HCT116 (cell line): ENCODE measurements around the gene FRMD3. TPM values are rescaled to one million over a fixed set of nuclear protein-coding genes. Genes with fewer than 3 reads are reported as not detected.

Experiments
- ATAC-seq: fragments of 200-7000 bp; cut with Tn5 transposase; 2 replicates; pipeline ENCODE4 v1.9.1; 2020; ENCODE audit warnings: mild to moderate bottlenecking, moderate library complexity
- BruUV-seq: library from RNA; stranded (reverse); fragments of 400-500 nt; replicated peaks from 2 replicates; lab custom pipeline; 2021; lab: Mats Ljungman, UMichigan
- CTCF ChIA-PET: fragments of 300-600 bp; sonication (Branson Sonifier 250); formaldehyde crosslinking; loops from one replicate; lab custom pipeline; 2021; ENCODE audit warnings: antibody characterized with exemption; lab: Charles Lee
- POLR2A ChIA-PET: fragments of 300-600, 350-600 bp; sonication (Branson Sonifier 250); formaldehyde crosslinking; loops from one replicate; lab custom pipeline; 2021; ENCODE audit warnings: antibody characterized with exemption; lab: Charles Lee
- RAD21 ChIA-PET, 2 experiments: fragments of 300-600 bp; sonication (Branson Sonifier 250); formaldehyde crosslinking; loops; one replicate each; lab custom pipeline; 2023; ENCODE audit warnings: low total read pairs in 2 of 2; ENCODE audit not compliant: uncharacterized antibody in 2 of 2, unreplicated experiment in 2 of 2, low non-redundant PET in 1 of 2; lab: Charles Lee
- DNase-seq: peaks from one replicate; pipeline ENCODE4 v3.0.0-alpha.2; 2010; ENCODE audit warnings: low read depth, low spot score
- H2AFZ ChIP-seq: fragments of 200-600 bp; shearing (Covaris generic), sonication (generic); 2 replicates; pipeline ENCODE4 v1.6.1; 2017; ENCODE audit warnings: low read depth, mixed run types, mixed read lengths, antibody characterized with exemption, low read length; ENCODE audit not compliant: poor library complexity, severe bottlenecking
- H3K27ac ChIP-seq: 2 replicates; pipeline ENCODE4 v1.5.1; 2012; ENCODE audit warnings: low read depth, low read length
- H3K27me3 ChIP-seq: fragments of 200-600 bp; sonication (generic); 2 replicates; pipeline ENCODE4 v1.6.1; 2016; ENCODE audit warnings: mixed run types, low read length, mixed read lengths; ENCODE audit not compliant: insufficient read depth
- H3K36me3 ChIP-seq, 2 experiments: fragments of 200-500 bp in 1 of 2; fragments of 200-600 bp in 1 of 2; sonication (Bioruptor generic) in 1 of 2; sonication (generic) in 1 of 2; 2 replicates each; pipeline versions ENCODE4 v1.5.1 to v1.6.1; 2014 to 2016; ENCODE audit warnings: low read length in 2 of 2, inconsistent platforms in 1 of 2, mixed read lengths in 1 of 2, mixed run types in 1 of 2; ENCODE audit not compliant: insufficient read depth in 2 of 2, control insufficient read depth in 1 of 2
- H3K4me1 ChIP-seq, 2 experiments: fragments of 200-600 bp in 1 of 2; sonication (generic) in 1 of 2; 2 replicates each; pipeline versions ENCODE4 v1.5.1 to v1.6.1; 2012 to 2017; ENCODE audit warnings: low read length in 2 of 2, inconsistent platforms in 1 of 2, mild to moderate bottlenecking in 1 of 2, mixed read lengths in 1 of 2, mixed run types in 1 of 2, moderate library complexity in 1 of 2; ENCODE audit not compliant: insufficient read depth in 2 of 2, control insufficient read depth in 1 of 2
- H3K4me2 ChIP-seq: fragments of 200-600 bp; sonication (generic); 2 replicates; pipeline ENCODE4 v1.6.1; 2017; ENCODE audit warnings: mixed run types, low read length, mixed read lengths
- H3K4me3 ChIP-seq, 2 experiments: fragments of 200-600 bp in 1 of 2; sonication (generic) in 1 of 2; replicated peaks in 1 of 2; 2 replicates each; pipeline ENCODE4 v1.5.1; 2011 to 2016; ENCODE audit warnings: low read length in 2 of 2, control low read depth in 1 of 2, low read depth in 1 of 2, mild to moderate bottlenecking in 1 of 2, mixed read lengths in 1 of 2, mixed run types in 1 of 2
- H3K79me2 ChIP-seq: fragments of 200-600 bp; sonication (generic); 2 replicates; pipeline ENCODE4 v1.6.1; 2017; ENCODE audit warnings: mild to moderate bottlenecking, mixed run types, low read length, moderate library complexity, mixed read lengths; ENCODE audit not compliant: insufficient read depth
- H3K9ac ChIP-seq: fragments of 200-600 bp; sonication (generic); 2 replicates; pipeline ENCODE4 v1.6.1; 2016; ENCODE audit warnings: low read length, mixed read lengths
- H3K9me2 ChIP-seq: fragments of 200-600 bp; sonication (generic), shearing (Covaris generic); 2 replicates; pipeline ENCODE4 v1.6.1; 2017; ENCODE audit warnings: mixed run types, mild to moderate bottlenecking, moderate library complexity; ENCODE audit not compliant: insufficient read depth
- H3K9me3 ChIP-seq, 2 experiments: fragments of 200-500 bp in 1 of 2; fragments of 200-600 bp in 1 of 2; sonication (Bioruptor generic) in 1 of 2; sonication (generic) in 1 of 2; 2 replicates each; pipeline ENCODE4 v1.6.1; 2014 to 2017; ENCODE audit warnings: low read length in 2 of 2, mixed read lengths in 2 of 2, inconsistent platforms in 1 of 2, low read depth in 1 of 2, mild to moderate bottlenecking in 1 of 2, mixed run types in 1 of 2, moderate library complexity in 1 of 2; ENCODE audit not compliant: control insufficient read depth in 1 of 2, insufficient read depth in 1 of 2
- H4K20me1 ChIP-seq: fragments of 200-600 bp; sonication (generic), shearing (Covaris generic); 2 replicates; pipeline ENCODE4 v1.6.1; 2017; ENCODE audit warnings: mixed run types, mild to moderate bottlenecking, moderate library complexity; ENCODE audit not compliant: insufficient read depth
- CBX3 ChIP-seq: IDR thresholded peaks from 2 replicates; pipeline ENCODE4 v1.6.1; 2012; ENCODE audit warnings: low read depth
- CEBPB ChIP-seq: IDR thresholded peaks from 2 replicates; pipeline ENCODE4 v1.6.1; 2012; ENCODE audit warnings: low read depth
- EGR1 ChIP-seq: IDR thresholded peaks from 2 replicates; pipeline ENCODE4 v1.6.1; 2012; ENCODE audit warnings: low read depth
- ELF1 ChIP-seq: IDR thresholded peaks from 2 replicates; pipeline ENCODE4 v1.6.1; 2012; ENCODE audit warnings: low read depth, borderline replicate concordance
- EZH2 ChIP-seq: fragments of 200-600 bp; sonication (generic); IDR thresholded peaks from 2 replicates; pipeline ENCODE4 v1.6.1; 2017; ENCODE audit warnings: antibody characterized with exemption, mixed run types
- EZH2phosphoT487 ChIP-seq: fragments of 200-600 bp; IDR thresholded peaks from 2 replicates; pipeline ENCODE4 v1.6.1; 2018; ENCODE audit warnings: antibody characterized with exemption, borderline replicate concordance
- FOSL1 ChIP-seq: IDR thresholded peaks from 2 replicates; pipeline ENCODE4 v1.6.1; 2012; ENCODE audit warnings: low read depth
- JUND ChIP-seq: IDR thresholded peaks from 2 replicates; pipeline ENCODE4 v1.6.1; 2012
- POLR2A ChIP-seq: IDR thresholded peaks from 2 replicates; pipeline ENCODE4 v1.7.0; 2011; ENCODE audit warnings: borderline replicate concordance; ENCODE audit not compliant: insufficient read depth, insufficient read length; ENCODE audit errors: extremely low read depth
- POLR2AphosphoS5 ChIP-seq: IDR thresholded peaks from 2 replicates; pipeline ENCODE4 v1.6.1; 2011; ENCODE audit warnings: mild to moderate bottlenecking, low read depth, low read length, moderate library complexity
- SIN3A ChIP-seq: IDR thresholded peaks from 2 replicates; pipeline ENCODE4 v1.6.1; 2012; ENCODE audit warnings: low read depth
- SP1 ChIP-seq: IDR thresholded peaks from 2 replicates; pipeline ENCODE4 v1.6.1; 2012; ENCODE audit warnings: low read depth
- SRF ChIP-seq: IDR thresholded peaks from 2 replicates; pipeline ENCODE4 v1.6.1; 2012; ENCODE audit warnings: low read depth
- YY1 ChIP-seq: IDR thresholded peaks from 2 replicates; pipeline ENCODE4 v1.6.1; 2011; ENCODE audit warnings: low read length, low read depth, moderate library complexity, mild to moderate bottlenecking; ENCODE audit not compliant: insufficient replicate concordance; ENCODE audit errors: extremely low read depth
- ZNF274 ChIP-seq: fragments of 200-500 bp; sonication (Bioruptor generic); IDR thresholded peaks from 2 replicates; pipeline ENCODE4 v1.6.1; 2014; ENCODE audit warnings: mild to moderate bottlenecking, low read depth, low read length, inconsistent platforms
- intact Hi-C: fragments of 100-400 bp; cut with micrococcal nuclease; formaldehyde crosslinking; loops from 2 replicates; pipeline ENCODE4 v1.10.0; 2022
- total RNA-seq: library from RNA; stranded (reverse); gene quantifications from one replicate; pipeline ENCODE4 v1.2.1, GENCODE V29; 2021; ENCODE audit not compliant: unreplicated experiment
- TF ChIP-seq, protein P1 (sequence below), 3 experiments: fragments of 200-600 bp in 1 of 3; sonication (generic) in 1 of 3; IDR thresholded peaks in 2 of 3; conservative IDR thresholded peaks in 1 of 3; 2 replicates each; pipeline ENCODE4 v1.5.1; 2012 to 2017; ENCODE audit warnings: low read depth in 2 of 3, low read length in 2 of 3, antibody characterized with exemption in 1 of 3, borderline replicate concordance in 1 of 3, control low read depth in 1 of 3, mild to moderate bottlenecking in 1 of 3, mixed read lengths in 1 of 3, mixed run types in 1 of 3, moderate library complexity in 1 of 3; ENCODE audit not compliant: insufficient read depth in 1 of 3
- TF ChIP-seq, protein P2 (sequence below): IDR thresholded peaks from 2 replicates; pipeline ENCODE4 v1.6.1; 2011; ENCODE audit warnings: mild to moderate bottlenecking, low read length, moderate library complexity; ENCODE audit not compliant: insufficient replicate concordance; ENCODE audit errors: extremely low read depth
- TF ChIP-seq, protein P3 (sequence below): IDR thresholded peaks from 2 replicates; pipeline ENCODE4 v1.6.1; 2012
- TF ChIP-seq, protein P4 (sequence below): IDR thresholded peaks from 2 replicates; pipeline ENCODE4 v1.6.1; 2012

Gene FRMD3
- total RNA-seq, 1 experiment from 2014 or later, result 0.89 TPM

DNA sequence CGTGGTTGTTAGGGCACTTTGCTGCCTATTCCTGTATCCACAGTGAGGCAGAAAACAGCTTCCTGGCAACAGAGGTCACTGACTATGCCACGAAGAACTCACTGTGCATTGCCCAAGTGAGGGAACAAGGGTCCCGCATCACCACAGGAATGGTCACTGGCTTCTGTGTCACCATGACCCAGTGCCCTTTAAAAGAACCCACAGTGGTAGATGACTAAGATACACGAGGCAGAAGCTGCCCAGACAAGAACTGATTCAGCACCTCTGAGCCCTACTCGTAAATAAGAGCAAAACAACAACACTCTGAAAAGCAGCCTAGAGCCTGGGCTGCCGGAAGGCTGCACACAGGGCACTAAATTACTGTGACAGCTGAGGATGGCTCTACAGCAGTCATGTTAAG lies 238.6 kb downstream of the FRMD3 start:
- Histone ChIP-seq H3K4me1 (no peaks in the 10 kb centered on the region; a peak in 1 of 4 replicates), H3K27ac (no peak overlapping the region), H3K9me3 (no peaks in the 10 kb centered on the region), H3K4me2 (no peak overlapping the region), H3K9ac (no peak overlapping the region), H2AFZ (no peak overlapping the region), H3K9me2 (no peaks in the 10 kb centered on the region), H3K4me3 (no peak overlapping the region), H4K20me1 (no peaks in the 10 kb centered on the region), H3K27me3 (0 out of 2 replicates have a peak, but pooled peaks cover 4% of the 10 kb centered on the region), H3K79me2 (no peaks in the 10 kb centered on the region), H3K36me3 (no peaks in the 10 kb centered on the region)
- RAD21 ChIA-PET, result no interaction called here
- BruUV-seq, result no TSS peak
- intact Hi-C loops, result no loop called here
- DNase-seq (no peak), ATAC-seq (peak; percentile 42)
- POLR2A ChIA-PET, result no interaction called here
- CTCF ChIA-PET, result no interaction called here
- no peak for TF ChIP-seq EZH2
- TF ChIP-seq POLR2A, result no peak
- TF ChIP-seq FOSL1, result no peak
- no peak for TF ChIP-seq ELF1
- TF ChIP-seq ZNF274, result no peak
- TF ChIP-seq SRF, result no peak
- TF ChIP-seq SIN3A, result no peak
- TF ChIP-seq YY1, result no peak
- TF ChIP-seq, protein P1, sequence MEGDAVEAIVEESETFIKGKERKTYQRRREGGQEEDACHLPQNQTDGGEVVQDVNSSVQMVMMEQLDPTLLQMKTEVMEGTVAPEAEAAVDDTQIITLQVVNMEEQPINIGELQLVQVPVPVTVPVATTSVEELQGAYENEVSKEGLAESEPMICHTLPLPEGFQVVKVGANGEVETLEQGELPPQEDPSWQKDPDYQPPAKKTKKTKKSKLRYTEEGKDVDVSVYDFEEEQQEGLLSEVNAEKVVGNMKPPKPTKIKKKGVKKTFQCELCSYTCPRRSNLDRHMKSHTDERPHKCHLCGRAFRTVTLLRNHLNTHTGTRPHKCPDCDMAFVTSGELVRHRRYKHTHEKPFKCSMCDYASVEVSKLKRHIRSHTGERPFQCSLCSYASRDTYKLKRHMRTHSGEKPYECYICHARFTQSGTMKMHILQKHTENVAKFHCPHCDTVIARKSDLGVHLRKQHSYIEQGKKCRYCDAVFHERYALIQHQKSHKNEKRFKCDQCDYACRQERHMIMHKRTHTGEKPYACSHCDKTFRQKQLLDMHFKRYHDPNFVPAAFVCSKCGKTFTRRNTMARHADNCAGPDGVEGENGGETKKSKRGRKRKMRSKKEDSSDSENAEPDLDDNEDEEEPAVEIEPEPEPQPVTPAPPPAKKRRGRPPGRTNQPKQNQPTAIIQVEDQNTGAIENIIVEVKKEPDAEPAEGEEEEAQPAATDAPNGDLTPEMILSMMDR (IDR thresholded peaks at IDR 0.05 in 2 of 3, conservative IDR thresholded peaks at IDR 0.05 in 1 of 3; ENCODE audit: borderline replicate concordance in 1 of 3, insufficient read depth in 1 of 3, low read depth in 2 of 3, low read length in 2 of 3), result no peak
- no peak for TF ChIP-seq CBX3
- TF ChIP-seq, protein P2, sequence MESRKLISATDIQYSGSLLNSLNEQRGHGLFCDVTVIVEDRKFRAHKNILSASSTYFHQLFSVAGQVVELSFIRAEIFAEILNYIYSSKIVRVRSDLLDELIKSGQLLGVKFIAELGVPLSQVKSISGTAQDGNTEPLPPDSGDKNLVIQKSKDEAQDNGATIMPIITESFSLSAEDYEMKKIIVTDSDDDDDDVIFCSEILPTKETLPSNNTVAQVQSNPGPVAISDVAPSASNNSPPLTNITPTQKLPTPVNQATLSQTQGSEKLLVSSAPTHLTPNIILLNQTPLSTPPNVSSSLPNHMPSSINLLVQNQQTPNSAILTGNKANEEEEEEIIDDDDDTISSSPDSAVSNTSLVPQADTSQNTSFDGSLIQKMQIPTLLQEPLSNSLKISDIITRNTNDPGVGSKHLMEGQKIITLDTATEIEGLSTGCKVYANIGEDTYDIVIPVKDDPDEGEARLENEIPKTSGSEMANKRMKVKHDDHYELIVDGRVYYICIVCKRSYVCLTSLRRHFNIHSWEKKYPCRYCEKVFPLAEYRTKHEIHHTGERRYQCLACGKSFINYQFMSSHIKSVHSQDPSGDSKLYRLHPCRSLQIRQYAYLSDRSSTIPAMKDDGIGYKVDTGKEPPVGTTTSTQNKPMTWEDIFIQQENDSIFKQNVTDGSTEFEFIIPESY, result no peak
- TF ChIP-seq, protein P3, sequence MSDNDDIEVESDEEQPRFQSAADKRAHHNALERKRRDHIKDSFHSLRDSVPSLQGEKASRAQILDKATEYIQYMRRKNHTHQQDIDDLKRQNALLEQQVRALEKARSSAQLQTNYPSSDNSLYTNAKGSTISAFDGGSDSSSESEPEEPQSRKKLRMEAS, result no peak
- TF ChIP-seq, protein P4, sequence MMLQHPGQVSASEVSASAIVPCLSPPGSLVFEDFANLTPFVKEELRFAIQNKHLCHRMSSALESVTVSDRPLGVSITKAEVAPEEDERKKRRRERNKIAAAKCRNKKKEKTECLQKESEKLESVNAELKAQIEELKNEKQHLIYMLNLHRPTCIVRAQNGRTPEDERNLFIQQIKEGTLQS, result no peak
- no peak for TF ChIP-seq EGR1
- TF ChIP-seq POLR2AphosphoS5, result no peak
- no peak for TF ChIP-seq CEBPB
- TF ChIP-seq JUND, result no peak
- no peak for TF ChIP-seq EZH2phosphoT487
- TF ChIP-seq SP1, result no peak
- TF ChIP-seq, all 23 proteins: peak for 0
